CD8-positive, alpha-beta memory T cell (primary cell): Measurements from ENCODE around the gene IRF2BP2. TPM values are rescaled to one million over a fixed set of nuclear protein-coding genes. Genes with fewer than 3 reads are reported as not detected.
A peak's percentile ranks its signal among the peaks of the same experiment; 100 is the strongest.

Experiments used
- CTCF ChIA-PET: fragments of 350-600 bp; sonication (Branson Sonifier 250); formaldehyde crosslinking; loops from one replicate; lab custom pipeline; 2021; ENCODE audit warnings: antibody characterized with exemption; lab: Charles Lee
- POLR2A ChIA-PET: fragments of 350-600 bp; sonication (Branson Sonifier 250); formaldehyde crosslinking; loops from one replicate; lab custom pipeline; 2021; ENCODE audit warnings: antibody characterized with exemption; lab: Charles Lee
- DNase-seq, 5 donors: peaks; one replicate each; pipeline versions ENCODE4 v3.0.0 to v3.0.0-alpha.2; 2020 to 2022; ENCODE audit warnings: mixed read lengths in 1 of 5
- H3K27ac ChIP-seq: one replicate; pipeline ENCODE4 v1.7.0; 2013; ENCODE audit warnings: low read depth, mild to moderate bottlenecking, low read length, moderate library complexity
- H3K27me3 ChIP-seq: 2 replicates; pipeline ENCODE4 v1.7.0; 2013; ENCODE audit warnings: low read length, mild to moderate bottlenecking; ENCODE audit not compliant: insufficient read depth, poor library complexity, severe bottlenecking
- H3K36me3 ChIP-seq: 2 replicates; pipeline ENCODE4 v1.7.0; 2013; ENCODE audit warnings: mild to moderate bottlenecking, low read length, moderate library complexity; ENCODE audit not compliant: insufficient read depth
- H3K4me1 ChIP-seq: 2 replicates; pipeline ENCODE4 v1.7.0; 2013; ENCODE audit warnings: mild to moderate bottlenecking, low read length, moderate library complexity; ENCODE audit not compliant: insufficient read depth
- H3K4me3 ChIP-seq: 2 replicates; pipeline ENCODE4 v1.7.0; 2013; ENCODE audit warnings: mild to moderate bottlenecking, low read length
- H3K9me3 ChIP-seq: 2 replicates; pipeline ENCODE4 v1.7.0; 2013; ENCODE audit warnings: mild to moderate bottlenecking, low read length
- H3K27ac Mint-ChIP-seq, 8 donors: one replicate each; pipeline ENCODE4 v1.8.0; 2020 to 2021; ENCODE audit warnings: mixed read lengths in 8 of 8, mild to moderate bottlenecking in 6 of 8, inconsistent platforms in 3 of 8, moderate library complexity in 3 of 8
- H3K27me3 Mint-ChIP-seq, 2 donors: one replicate each; pipeline ENCODE4 v1.8.0; 2020 to 2021; ENCODE audit warnings: mixed read lengths in 2 of 2, mild to moderate bottlenecking in 1 of 2, moderate library complexity in 1 of 2
- H3K36me3 Mint-ChIP-seq, 3 donors: one replicate each; pipeline ENCODE4 v1.8.0; 2020 to 2021; ENCODE audit warnings: mixed read lengths in 3 of 3, inconsistent platforms in 1 of 3, mild to moderate bottlenecking in 1 of 3
- H3K4me1 Mint-ChIP-seq, 3 donors: one replicate each; pipeline ENCODE4 v1.8.0; 2020 to 2021; ENCODE audit warnings: mixed read lengths in 3 of 3, inconsistent platforms in 1 of 3, mild to moderate bottlenecking in 1 of 3
- H3K4me3 Mint-ChIP-seq, 7 donors: one replicate each; pipeline ENCODE4 v1.8.0; 2020 to 2021; ENCODE audit warnings: mixed read lengths in 7 of 7, mild to moderate bottlenecking in 6 of 7, moderate library complexity in 4 of 7, inconsistent platforms in 2 of 7
- H3K9me3 Mint-ChIP-seq, 5 donors: one replicate each; pipeline ENCODE4 v1.8.0; 2020 to 2022; ENCODE audit warnings: mixed read lengths in 5 of 5, mild to moderate bottlenecking in 3 of 5, moderate library complexity in 2 of 5, inconsistent platforms in 1 of 5
- polyA plus RNA-seq: library from polyadenylated mRNA; unstranded; fragments of 300-500 nt; fragmentation: Illumina TruSeq; gene quantifications from one replicate; pipeline ENCODE4 v1.2.3, GENCODE V29; 2021
- total RNA-seq, 2 experiments: library from RNA; stranded (reverse); gene quantifications; one replicate each; pipeline ENCODE4 v1.2.3, GENCODE V29; 2021

The IRF2BP2 gene
- total and polyA plus RNA-seq, 3 experiments from 2014 or later = 42.5 to 98.4 (median 91.8) TPM

DNA sequence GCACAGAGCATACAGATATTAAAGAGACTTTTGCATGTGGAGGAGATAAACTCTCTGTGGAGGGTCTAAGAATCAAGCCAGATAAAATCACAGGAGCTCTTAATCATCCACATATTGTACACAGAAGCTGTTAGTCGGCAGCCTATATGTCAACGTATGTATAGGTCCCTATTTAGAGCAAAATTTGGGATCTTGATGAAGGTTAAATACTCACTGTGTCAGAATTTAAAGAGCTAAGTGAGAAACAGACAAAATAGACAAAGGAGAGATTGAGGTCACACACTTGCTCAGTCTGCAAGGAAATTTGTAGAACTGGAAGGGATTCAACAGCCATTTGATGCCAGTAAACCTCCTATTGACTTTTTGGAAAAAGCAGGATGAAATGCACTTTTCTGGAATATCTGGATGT lies 4.1 kb upstream of the IRF2BP2 start:
- Histone ChIP-seq H3K27me3 (no peaks in the 10 kb centered on the region), H3K4me3 (no peak overlapping the region), H3K4me1 (peaks cover 34% of the 10 kb centered on the region), H3K27ac (peak overlapping the region; percentile 96), H3K9me3 (no peaks in the 10 kb centered on the region), H3K36me3 (no peaks in the 10 kb centered on the region)
- Mint-ChIP-seq H3K27me3 (peaks cover 2 to 7% of the 10 kb centered on the region in 2 donors), H3K9me3 (peaks cover 0 to 2% (median 0%) of the 10 kb centered on the region in 5 donors), H3K36me3 (peaks cover 0 to 6% (median 0%) of the 10 kb centered on the region in 3 donors), H3K4me1 (peaks cover 27 to 33% (median 32%) of the 10 kb centered on the region in 3 donors), H3K4me3 (no peak overlapping the region), H3K27ac (peak overlapping the region in 6 of 8 donors; percentile 15 to 100 (median 99))
- POLR2A ChIA-PET = no interaction called here
- CTCF ChIA-PET = interaction anchor here (4.8 to 8.3 kb wide), 2 partner anchors 15 to 470 kb away, joined by 27 to 68 read pairs; no protein-coding TSS in a partner anchor
- no peak for DNase-seq

DNA sequence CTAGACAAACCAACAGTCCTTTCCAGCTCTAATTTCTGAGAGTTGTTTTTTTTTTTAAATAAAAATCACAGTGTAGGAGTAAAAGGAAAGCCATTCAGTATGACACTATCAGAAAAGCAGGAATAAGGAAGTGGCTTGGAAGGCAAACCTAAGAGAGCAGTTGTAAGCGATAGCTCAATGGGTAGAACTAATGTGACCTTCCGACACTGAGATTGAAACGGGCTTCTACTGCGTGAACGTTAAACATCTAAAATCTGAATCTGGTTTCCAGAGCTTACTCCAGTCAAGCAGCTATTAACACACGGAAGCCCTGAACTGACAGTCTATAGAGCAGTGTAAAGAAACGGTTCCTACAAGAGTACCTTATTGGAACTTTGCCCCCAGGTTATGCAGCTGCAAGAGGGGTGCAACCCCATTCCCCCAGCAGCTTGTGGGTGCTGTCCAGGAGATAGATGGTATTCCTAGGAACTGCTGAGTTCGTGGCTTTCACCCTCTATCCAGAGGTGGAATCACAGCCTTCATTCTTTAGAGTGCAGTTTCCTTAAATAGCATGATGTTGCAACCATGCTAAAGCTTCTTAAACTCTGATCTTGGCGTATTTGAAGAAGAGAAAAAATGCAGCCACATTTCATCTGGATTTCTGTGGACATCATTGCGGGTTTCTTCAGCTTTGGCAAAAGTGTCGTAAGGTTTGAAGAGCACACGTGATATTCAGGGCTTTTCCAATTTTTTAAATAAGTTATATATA lies 3.3 kb upstream of the IRF2BP2 start:
- peaks cover 0 to 8% (median under 1%) of the 10 kb centered on the region in 3 donors for H3K36me3 Mint-ChIP-seq
- peak overlapping the region; percentile 99 to 100 (median 100) for H3K27ac Mint-ChIP-seq
- H3K27me3 ChIP-seq = no peaks in the 10 kb centered on the region
- POLR2A ChIA-PET = interaction anchor here (0.7 to 5.5 kb wide), 8 partner anchors 10 to 1358 kb away, joined by 3 to 101 read pairs (median 4); no protein-coding TSS in a partner anchor
- H3K4me1 Mint-ChIP-seq = peaks cover 27 to 33% (median 32%) of the 10 kb centered on the region in 3 donors
- H3K27me3 Mint-ChIP-seq = peaks cover 2 to 8% of the 10 kb centered on the region in 2 donors
- peak overlapping the region; percentile 83 to 99 (median 96) for H3K4me3 Mint-ChIP-seq
- peak overlapping the region; percentile 42 for H3K4me3 ChIP-seq
- H3K9me3 Mint-ChIP-seq = peaks cover 0 to 2% (median 0%) of the 10 kb centered on the region in 5 donors
- H3K36me3 ChIP-seq = no peaks in the 10 kb centered on the region
- CTCF ChIA-PET = interaction anchor here (0.8 to 8.3 kb wide), 3 partner anchors 14 to 470 kb away, joined by 4 to 68 read pairs (median 27); no protein-coding TSS in a partner anchor
- H3K4me1 ChIP-seq = peaks cover 34% of the 10 kb centered on the region
- no peaks in the 10 kb centered on the region for H3K9me3 ChIP-seq
- peak overlapping the region; percentile 96 for H3K27ac ChIP-seq
- DNase-seq = peak in 1 of 5 donors; percentile 26

DNA sequence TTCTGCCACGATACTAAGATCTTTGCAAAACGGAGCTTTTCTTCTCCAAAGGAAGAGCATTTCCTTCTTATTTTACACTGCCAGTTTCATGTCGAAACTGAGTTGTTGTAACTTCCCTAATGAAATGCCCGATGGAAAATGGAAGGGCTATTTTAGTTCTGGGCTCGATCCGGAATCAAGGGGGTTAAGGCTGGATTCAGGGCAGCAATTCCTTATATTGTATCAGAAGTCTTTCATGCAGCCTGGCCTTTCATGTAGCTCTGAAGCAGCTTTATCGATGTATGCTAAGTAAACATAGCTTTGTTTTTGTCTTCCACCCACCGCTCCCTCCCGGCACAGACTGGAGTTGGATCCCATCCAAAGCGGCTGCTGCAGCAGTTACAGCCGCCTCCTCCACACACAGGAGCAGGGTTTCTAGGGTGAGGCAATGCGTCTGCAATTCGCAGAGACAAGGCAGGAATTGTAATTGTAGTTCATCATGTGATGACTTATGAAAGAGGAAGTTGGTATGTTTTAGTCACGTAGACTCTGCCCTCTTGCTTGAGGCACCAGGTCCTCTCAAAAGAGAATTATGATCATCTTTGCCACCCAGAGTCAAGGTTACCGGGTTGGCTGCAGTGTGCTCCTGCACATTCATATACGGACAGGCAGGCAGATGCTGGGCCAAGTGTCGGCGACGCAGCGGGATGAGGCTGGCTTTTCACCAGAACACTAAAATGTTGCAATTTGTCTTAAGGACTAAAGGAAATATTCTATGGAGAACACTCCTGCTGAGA lies 2.6 kb upstream of the IRF2BP2 start:
- ChIA-PET CTCF (interaction anchor here (0.8 to 8.3 kb wide), 9 partner anchors 10 to 471 kb away, joined by 3 to 68 read pairs (median 4); no protein-coding TSS in a partner anchor), POLR2A (interaction anchor here (0.7 to 5.5 kb wide), 12 partner anchors 9 to 1359 kb away, joined by 3 to 101 read pairs (median 4); no protein-coding TSS in a partner anchor)
- H3K9me3 ChIP-seq = no peaks in the 10 kb centered on the region
- H3K4me3 Mint-ChIP-seq = peak overlapping the region; percentile 83 to 99 (median 96)
- H3K36me3 Mint-ChIP-seq = peaks cover 6 to 15% (median 8%) of the 10 kb centered on the region in 3 donors
- H3K36me3 ChIP-seq = peaks cover 4% of the 10 kb centered on the region
- H3K27me3 Mint-ChIP-seq = peaks cover 0 to 14% of the 10 kb centered on the region in 2 donors
- peaks cover 33 to 41% (median 40%) of the 10 kb centered on the region in 3 donors for H3K4me1 Mint-ChIP-seq
- peaks cover 40% of the 10 kb centered on the region for H3K4me1 ChIP-seq
- H3K4me3 ChIP-seq = peak overlapping the region; percentile 42
- peak; percentile 54 to 89 (median 75) for DNase-seq
- H3K9me3 Mint-ChIP-seq = peaks cover 0 to 6% (median 0%) of the 10 kb centered on the region in 5 donors
- H3K27ac Mint-ChIP-seq = peak overlapping the region; percentile 99 to 100 (median 100)
- H3K27ac ChIP-seq = peak overlapping the region; percentile 96
- H3K27me3 ChIP-seq = no peaks in the 10 kb centered on the region

DNA sequence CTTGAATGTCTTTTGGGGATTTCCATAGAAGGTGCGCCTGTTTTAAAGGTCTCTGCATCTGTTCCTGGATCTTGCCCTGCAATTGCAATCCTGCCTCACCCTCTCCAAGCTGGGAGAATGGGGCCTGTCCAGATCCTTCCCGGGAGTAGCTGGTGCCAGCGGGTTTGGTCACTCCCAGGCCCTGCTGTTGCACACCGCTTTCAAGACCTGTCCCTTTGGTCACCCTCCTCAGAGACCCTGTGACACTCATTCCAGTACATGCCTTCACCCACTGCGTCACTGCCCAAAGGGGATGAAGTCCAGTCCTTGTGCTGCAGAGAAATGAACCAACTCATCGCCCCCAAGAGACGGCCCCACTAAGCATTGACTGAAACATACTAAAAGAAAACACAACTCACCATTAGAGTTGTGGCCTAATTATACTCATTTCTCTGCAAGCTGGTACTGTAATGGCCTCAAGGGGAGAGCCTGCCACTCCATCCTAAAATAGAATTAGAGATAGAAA lies 1.9 kb upstream of the IRF2BP2 start:
- Mint-ChIP-seq H3K36me3 (peaks cover 10 to 22% (median 14%) of the 10 kb centered on the region in 3 donors), H3K27me3 (peaks cover 0 to 15% of the 10 kb centered on the region in 2 donors), H3K4me1 (peaks cover 38 to 47% (median 46%) of the 10 kb centered on the region in 3 donors), H3K9me3 (peaks cover 0 to 6% (median 0%) of the 10 kb centered on the region in 5 donors), H3K4me3 (peak overlapping the region; percentile 83 to 99 (median 96)), H3K27ac (peak overlapping the region; percentile 99 to 100 (median 100))
- DNase-seq = peak in 2 of 5 donors; percentile 3 to 55
- peak overlapping the region; percentile 96 for H3K27ac ChIP-seq
- peaks cover 44% of the 10 kb centered on the region for H3K4me1 ChIP-seq
- H3K36me3 ChIP-seq = peaks cover 11% of the 10 kb centered on the region
- peak overlapping the region; percentile 42 for H3K4me3 ChIP-seq
- H3K27me3 ChIP-seq = no peaks in the 10 kb centered on the region
- H3K9me3 ChIP-seq = no peaks in the 10 kb centered on the region
- ChIA-PET POLR2A (interaction anchor here (0.6 to 5.5 kb wide), 16 partner anchors 11 to 892 kb away, joined by 3 to 101 read pairs (median 4); partner anchors contain the start of gene B3GALNT2), CTCF (interaction anchor here (0.6 to 8.3 kb wide), 13 partner anchors 10 to 472 kb away, joined by 3 to 68 read pairs (median 4); no protein-coding TSS in a partner anchor)

DNA sequence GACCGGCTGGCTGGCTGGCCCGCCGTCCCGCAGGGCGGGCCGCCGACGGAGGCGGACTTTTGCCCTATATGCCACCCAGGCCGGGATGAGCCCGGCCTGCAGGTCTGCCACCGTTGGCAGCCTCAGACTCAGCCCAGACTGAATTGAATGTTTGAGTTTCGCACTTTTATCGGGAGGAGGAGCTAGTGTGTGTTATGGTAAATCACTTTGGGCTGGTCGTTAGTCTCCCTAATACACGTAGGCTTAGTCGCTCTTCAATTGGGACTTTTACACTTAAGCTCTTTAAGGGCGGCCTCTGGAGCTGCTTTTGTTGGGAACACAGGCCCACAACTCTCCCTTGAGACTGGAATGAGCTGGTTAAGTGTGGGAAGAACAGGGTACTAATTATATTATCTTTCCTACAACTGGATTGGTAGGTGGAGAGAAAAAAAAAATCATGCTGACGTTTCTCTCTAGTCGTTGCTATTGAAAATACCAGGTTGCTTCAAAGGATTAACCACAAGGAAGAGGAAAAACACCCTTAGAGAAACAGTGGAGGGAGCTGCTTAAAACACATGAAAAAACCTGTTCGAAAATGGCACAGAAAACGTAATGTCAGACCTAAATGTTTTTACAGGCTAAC lies 1.4 kb upstream of the IRF2BP2 start:
- peaks cover 41 to 51% (median 50%) of the 10 kb centered on the region in 3 donors for H3K4me1 Mint-ChIP-seq
- Histone ChIP-seq H3K9me3 (no peaks in the 10 kb centered on the region), H3K4me1 (peaks cover 48% of the 10 kb centered on the region), H3K27ac (peak overlapping the region; percentile 96), H3K4me3 (peak overlapping the region; percentile 42), H3K27me3 (no peaks in the 10 kb centered on the region), H3K36me3 (peaks cover 11% of the 10 kb centered on the region)
- H3K27ac Mint-ChIP-seq = peak overlapping the region; percentile 99 to 100 (median 100)
- ChIA-PET POLR2A (interaction anchor here (0.6 to 5.5 kb wide), 13 partner anchors 11 to 893 kb away, joined by 3 to 101 read pairs (median 4); partner anchors contain the start of gene B3GALNT2), CTCF (interaction anchor here (0.6 to 8.3 kb wide), 12 partner anchors 11 to 472 kb away, joined by 3 to 68 read pairs (median 4); no protein-coding TSS in a partner anchor)
- H3K4me3 Mint-ChIP-seq = peak overlapping the region; percentile 83 to 99 (median 96)
- peaks cover 10 to 27% (median 14%) of the 10 kb centered on the region in 3 donors for H3K36me3 Mint-ChIP-seq
- H3K9me3 Mint-ChIP-seq = peaks cover 0 to 6% (median 0%) of the 10 kb centered on the region in 5 donors
- peak in 3 of 5 donors; percentile 82 to 88 (median 84) for DNase-seq
- H3K27me3 Mint-ChIP-seq = peaks cover 0 to 15% of the 10 kb centered on the region in 2 donors

DNA sequence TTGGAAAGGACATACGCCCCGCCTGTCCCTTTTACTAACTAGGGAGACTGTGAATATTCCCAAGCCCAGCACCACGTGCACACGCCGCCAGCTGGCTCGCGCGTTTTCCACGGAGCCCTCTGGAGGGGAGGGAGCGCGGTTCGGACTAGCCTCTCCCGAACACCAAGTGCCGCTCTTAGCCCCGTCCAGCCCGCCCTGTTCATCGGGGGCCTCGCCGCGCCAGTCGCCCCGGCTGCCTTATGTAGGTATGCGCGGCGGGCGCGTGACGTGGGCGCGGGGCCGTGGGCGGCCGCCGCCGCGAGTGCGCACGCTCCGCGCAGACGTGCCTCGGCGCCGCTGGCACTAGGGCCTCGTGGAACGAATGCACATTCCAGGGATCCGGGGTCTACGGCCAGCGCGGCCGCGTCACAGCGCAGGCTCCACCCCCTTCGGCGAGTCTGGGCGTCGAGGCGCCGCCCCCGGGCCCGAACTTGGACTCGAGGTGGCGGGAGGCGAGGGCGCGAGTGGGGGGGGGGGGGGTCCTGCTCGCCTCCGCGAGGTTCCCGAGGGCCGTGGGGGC lies 767 bp upstream of the IRF2BP2 start:
- Mint-ChIP-seq H3K27ac (peak overlapping the region; percentile 95 to 100 (median 99)), H3K27me3 (peaks cover 0 to 15% of the 10 kb centered on the region in 2 donors)
- POLR2A ChIA-PET = interaction anchor here (0.7 to 5.5 kb wide), 5 partner anchors 10 to 401 kb away, joined by 4 to 101 read pairs (median 30); no protein-coding TSS in a partner anchor

More for the DNA sequence above, 767 bp upstream of the IRF2BP2 start:
- H3K4me3 ChIP-seq = peak overlapping the region; percentile 88
- H3K36me3 ChIP-seq = peaks cover 11% of the 10 kb centered on the region
- Mint-ChIP-seq H3K4me1 (peaks cover 46 to 57% (median 55%) of the 10 kb centered on the region in 3 donors), H3K36me3 (peaks cover 10 to 33% (median 20%) of the 10 kb centered on the region in 3 donors), H3K4me3 (peak overlapping the region; percentile 90 to 99 (median 96)), H3K9me3 (peaks cover 0 to 6% (median 0%) of the 10 kb centered on the region in 5 donors)
- H3K27ac ChIP-seq = peak overlapping the region; percentile 96
- H3K9me3 ChIP-seq = no peaks in the 10 kb centered on the region
- CTCF ChIA-PET = interaction anchor here (1.1 to 8.3 kb wide), 6 partner anchors 12 to 473 kb away, joined by 3 to 68 read pairs (median 5); no protein-coding TSS in a partner anchor
- peaks cover 52% of the 10 kb centered on the region for H3K4me1 ChIP-seq
- H3K27me3 ChIP-seq = no peaks in the 10 kb centered on the region
- DNase-seq = peak; percentile 85 to 94 (median 92)
